Urinary bladder (tissue), 4 donors: ENCODE measurements around the gene BTD. TPM values are rescaled to one million over a fixed set of nuclear protein-coding genes. Genes with fewer than 3 reads are reported as not detected.

Source experiments
- DNase-seq: peaks from one replicate; pipeline ENCODE4 v3.0.0-alpha.2; 2015; ENCODE audit errors: extremely low spot score
- H3K27ac ChIP-seq: one replicate; pipeline ENCODE4 v1.5.1; 2013; ENCODE audit warnings: low read depth, mild to moderate bottlenecking, moderate library complexity
- H3K36me3 ChIP-seq: one replicate; pipeline ENCODE4 v1.6.1; 2013; ENCODE audit warnings: mild to moderate bottlenecking, moderate library complexity; ENCODE audit not compliant: insufficient read depth
- H3K4me1 ChIP-seq: one replicate; pipeline ENCODE4 v1.6.1; 2013; ENCODE audit warnings: mild to moderate bottlenecking, moderate library complexity; ENCODE audit not compliant: insufficient read depth
- H3K4me3 ChIP-seq: one replicate; pipeline ENCODE4 v1.5.1; 2013; ENCODE audit warnings: low read depth, low read length
- WGBS: extraction: QIAGEN DNeasy Blood & Tissue Kit; methylation state at CpG from one replicate; pipeline ENCODE4 v1.1.7; 2013; 5-methylcytosine and 5-hydroxymethylcytosine counted together
- polyA plus RNA-seq: library from polyadenylated mRNA; stranded (reverse); fragments of 200-250 nt; gene quantifications from one replicate; pipeline ENCODE4 v1.2.3, GENCODE V29; 2013
- total RNA-seq: library from RNA; depleted of rRNA; stranded (reverse); fragments of >200 nt; gene quantifications from one replicate; pipeline ENCODE4 v1.2.3, GENCODE V29; 2014
- donor health status: healthy with polysubstance abuse.
- donor health status: healthy.

Gene BTD
- total and polyA plus RNA-seq, 2 donors, result 21.4 to 24.6 TPM

DNA sequence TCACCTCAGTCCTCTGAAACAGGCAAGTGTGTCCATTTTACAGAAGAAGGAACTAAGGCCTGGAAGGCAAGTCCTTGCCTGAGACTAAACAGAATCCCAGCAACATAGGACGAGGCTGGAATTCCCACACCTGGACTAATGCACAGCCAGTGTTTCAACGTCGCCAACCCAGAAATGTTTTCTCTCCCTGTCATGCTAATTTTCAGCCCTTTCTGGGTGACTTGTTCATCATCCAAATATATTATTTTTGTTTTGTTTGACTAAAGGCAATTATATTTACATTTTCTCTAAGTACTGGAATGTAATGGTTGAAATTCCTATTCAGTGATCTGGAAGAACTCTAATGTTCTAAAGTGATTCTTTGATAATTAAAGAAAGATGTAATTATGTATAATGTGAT is 51.8 kb downstream of the BTD start:
- Histone ChIP-seq H3K4me3 (no peak overlapping the region), H3K36me3 (no peaks in the 10 kb centered on the region), H3K27ac (no peak overlapping the region), H3K4me1 (no peaks in the 10 kb centered on the region)
- WGBS, result 88% methylated on average over 3 of the region's 3 CpGs
- no peak for DNase-seq

DNA sequence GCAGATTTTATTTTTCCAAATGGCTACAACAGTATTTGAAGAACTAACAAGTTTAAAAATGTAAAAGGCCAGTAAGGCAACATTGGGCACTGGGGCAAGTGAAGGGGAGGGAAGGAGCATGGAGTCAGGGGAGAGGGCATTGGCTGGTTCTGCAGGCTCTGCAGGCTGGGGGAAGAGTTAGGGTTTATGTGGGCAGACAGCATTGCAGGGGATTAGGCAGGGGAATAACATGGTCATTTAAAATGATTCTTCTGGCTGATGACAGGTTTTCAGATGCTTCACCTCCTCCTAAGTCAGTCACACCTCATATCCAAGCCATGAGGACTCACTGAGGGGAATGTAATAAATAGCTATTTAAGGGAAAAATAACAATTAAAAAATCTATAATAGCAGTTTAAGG is 52.6 kb downstream of the BTD start:
- Histone ChIP-seq H3K27ac (no peak overlapping the region), H3K4me3 (no peak overlapping the region), H3K36me3 (no peaks in the 10 kb centered on the region), H3K4me1 (no peaks in the 10 kb centered on the region)
- DNase-seq, result no peak

- Histone ChIP-seq H3K27ac (no peak overlapping the region), H3K4me3 (no peak overlapping the region), H3K4me1 (no peaks in the 10 kb centered on the region), H3K36me3 (no peaks in the 10 kb centered on the region)
- no peak for DNase-seq
- WGBS, result 93% methylated on average over 9 of the region's 9 CpGs
Observed at GRCh38 chr3:15654891-15655290, 53.3 kb downstream of the BTD start.

- Histone ChIP-seq H3K27ac (no peak overlapping the region), H3K4me1 (no peaks in the 10 kb centered on the region), H3K36me3 (no peaks in the 10 kb centered on the region), H3K4me3 (no peak overlapping the region)
- no peak for DNase-seq
- WGBS, result 92% methylated on average over 5 of the region's 5 CpGs
Observed at GRCh38 chr3:15656342-15656741, 54.8 kb downstream of the BTD start.

DNA sequence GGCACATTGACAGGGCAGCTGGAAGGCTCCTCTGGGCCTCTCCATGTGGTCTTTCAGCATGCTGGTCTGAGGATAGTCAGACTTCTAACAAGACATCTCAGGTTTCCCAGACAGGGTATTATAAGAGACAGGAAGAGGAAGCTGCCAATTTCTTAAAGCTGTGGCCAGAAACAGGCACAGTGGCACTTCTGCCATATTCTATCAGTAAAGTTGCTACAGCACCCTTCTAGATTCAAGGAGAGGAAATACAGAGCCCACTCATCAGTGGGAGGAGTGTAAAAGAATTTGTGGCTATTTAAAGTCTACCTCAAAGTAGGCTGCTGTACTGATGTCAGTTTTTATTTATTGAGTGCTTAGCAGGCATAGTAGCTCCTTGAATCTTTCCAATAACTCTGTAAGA is 55.5 kb downstream of the BTD start:
- H3K27ac ChIP-seq, result no peak overlapping the region
- no peaks in the 10 kb centered on the region for H3K4me1 ChIP-seq
- DNase-seq, result no peak
- H3K36me3 ChIP-seq, result no peaks in the 10 kb centered on the region
- H3K4me3 ChIP-seq, result no peak overlapping the region

- WGBS, result 63% methylated on average over 5 of the region's 5 CpGs
- no peak overlapping the region for H3K27ac ChIP-seq
- no peaks in the 10 kb centered on the region for H3K36me3 ChIP-seq
- no peak overlapping the region for H3K4me3 ChIP-seq
- DNase-seq, result no peak
- H3K4me1 ChIP-seq, result no peaks in the 10 kb centered on the region
Observed at GRCh38 chr3:15659254-15659975, 57.9 kb downstream of the BTD start.

DNA sequence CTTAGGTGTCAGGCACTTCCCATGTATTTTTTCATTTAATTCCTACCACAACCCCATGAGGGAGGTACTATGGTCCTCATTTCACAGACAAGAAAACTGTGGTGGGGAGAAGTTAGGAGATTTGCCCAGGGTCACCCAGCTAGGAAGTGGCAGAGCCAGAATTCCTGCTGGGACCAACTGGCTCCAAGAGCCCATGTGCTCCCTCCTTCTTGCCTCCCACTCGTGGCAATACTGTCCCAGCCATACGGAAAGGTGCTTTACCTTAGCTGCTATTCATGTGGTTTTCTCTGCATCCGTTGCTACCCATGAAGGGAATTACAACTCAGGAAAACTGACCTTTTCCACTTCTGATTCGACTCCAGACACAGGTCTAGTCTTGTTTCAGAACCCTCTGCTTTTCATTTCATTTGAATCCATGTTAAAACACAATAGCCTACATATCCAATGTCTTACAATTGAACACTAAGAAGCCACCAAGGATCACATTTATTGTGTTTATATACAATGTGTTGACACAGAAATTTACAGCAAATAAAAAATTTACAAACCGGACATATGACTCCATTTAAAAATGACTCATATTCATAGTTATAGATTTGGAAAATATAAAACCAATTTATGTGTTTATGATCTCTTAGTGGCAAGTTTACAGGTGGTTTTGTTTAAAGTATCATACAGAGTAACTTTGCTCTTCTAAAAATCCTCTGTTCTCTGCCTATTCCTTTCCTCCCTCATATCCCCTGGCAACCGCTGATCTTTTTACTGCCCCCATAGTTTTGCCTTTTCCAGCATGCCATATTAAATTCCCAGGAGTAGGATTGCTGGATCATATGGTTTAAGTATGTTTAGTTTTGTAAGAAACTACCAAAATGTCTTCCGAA is 58.8 kb downstream of the BTD start:
- no peak overlapping the region for H3K4me3 ChIP-seq
- WGBS, result 82% methylated on average over 7 of the region's 7 CpGs
- no peaks in the 10 kb centered on the region for H3K36me3 ChIP-seq
- H3K4me1 ChIP-seq, result no peaks in the 10 kb centered on the region
- no peak overlapping the region for H3K27ac ChIP-seq
- no peak for DNase-seq

DNA sequence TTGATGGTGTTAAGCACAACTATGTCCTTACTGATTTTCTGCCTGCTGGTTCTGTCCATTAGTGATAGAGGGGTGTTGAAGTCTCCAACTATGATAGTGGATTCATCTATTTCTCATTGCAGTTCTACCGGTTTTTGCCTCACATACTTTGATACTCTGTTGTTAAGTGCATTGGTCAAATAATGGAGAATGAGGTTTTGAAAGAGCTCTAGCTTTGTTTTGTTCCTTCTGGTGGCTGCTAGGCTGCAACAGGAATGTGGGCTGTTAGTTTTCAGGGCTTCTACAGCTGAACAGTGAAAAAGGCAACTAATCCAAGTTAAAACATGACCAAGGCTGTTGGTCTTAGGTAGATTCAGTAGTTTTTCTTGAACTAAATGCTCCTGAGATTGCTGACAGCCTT is 62.6 kb downstream of the BTD start:
- 94% methylated on average over 1 of the region's 1 CpG for WGBS
- H3K4me3 ChIP-seq, result no peak overlapping the region
- H3K36me3 ChIP-seq, result no peaks in the 10 kb centered on the region
- H3K27ac ChIP-seq, result no peak overlapping the region
- H3K4me1 ChIP-seq, result no peaks in the 10 kb centered on the region
- no peak for DNase-seq

DNA sequence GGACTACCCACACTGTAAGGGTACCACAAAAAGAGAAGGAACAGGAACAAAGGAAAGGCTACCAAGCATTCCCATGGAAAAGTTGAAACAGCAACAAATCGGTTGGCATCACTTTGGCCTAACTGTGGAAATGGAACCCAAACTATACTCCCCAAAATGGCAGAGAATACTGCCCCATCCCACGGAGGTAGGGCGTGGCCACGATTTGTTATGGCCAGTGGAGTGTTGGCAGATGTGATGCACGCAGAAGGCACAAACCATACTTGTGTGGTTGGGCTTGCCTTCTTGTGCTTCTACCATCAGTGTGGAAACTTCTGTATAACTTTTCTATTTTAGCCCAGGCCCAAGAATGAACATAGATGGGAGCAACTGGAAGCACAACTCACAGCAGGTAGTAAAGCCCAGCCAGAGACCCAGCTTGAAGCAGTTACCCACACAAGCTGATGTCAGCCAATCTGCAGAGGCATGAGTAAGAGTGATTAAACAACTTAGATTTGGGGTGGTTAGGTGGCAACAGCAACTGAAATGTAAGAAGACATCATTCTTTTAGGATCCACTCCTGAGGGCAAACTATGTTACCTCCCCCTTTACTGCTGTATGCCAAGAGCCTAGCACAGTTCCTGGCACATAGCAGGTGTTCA is 64.1 kb downstream of the BTD start:
- Histone ChIP-seq H3K4me3 (no peak overlapping the region), H3K4me1 (no peaks in the 10 kb centered on the region), H3K27ac (no peak overlapping the region), H3K36me3 (peaks cover 1% of the 10 kb centered on the region)
- DNase-seq, result no peak
- WGBS, result 94% methylated on average over 5 of the region's 5 CpGs

- Histone ChIP-seq H3K4me1 (no peaks in the 10 kb centered on the region), H3K4me3 (no peak overlapping the region), H3K36me3 (peaks cover 1% of the 10 kb centered on the region), H3K27ac (no peak overlapping the region)
- DNase-seq, result no peak
- WGBS, result 90% methylated on average over 5 of the region's 5 CpGs
Observed at GRCh38 chr3:15666277-15666676, 64.7 kb downstream of the BTD start.

- H3K27ac ChIP-seq, result no peak overlapping the region
- DNase-seq, result no peak
- WGBS, result 91% methylated on average over 3 of the region's 3 CpGs
- H3K36me3 ChIP-seq, result peaks cover 1% of the 10 kb centered on the region
- H3K4me3 ChIP-seq, result no peak overlapping the region
- H3K4me1 ChIP-seq, result no peaks in the 10 kb centered on the region
Observed at GRCh38 chr3:15667484-15667883, 65.9 kb downstream of the BTD start.

DNA sequence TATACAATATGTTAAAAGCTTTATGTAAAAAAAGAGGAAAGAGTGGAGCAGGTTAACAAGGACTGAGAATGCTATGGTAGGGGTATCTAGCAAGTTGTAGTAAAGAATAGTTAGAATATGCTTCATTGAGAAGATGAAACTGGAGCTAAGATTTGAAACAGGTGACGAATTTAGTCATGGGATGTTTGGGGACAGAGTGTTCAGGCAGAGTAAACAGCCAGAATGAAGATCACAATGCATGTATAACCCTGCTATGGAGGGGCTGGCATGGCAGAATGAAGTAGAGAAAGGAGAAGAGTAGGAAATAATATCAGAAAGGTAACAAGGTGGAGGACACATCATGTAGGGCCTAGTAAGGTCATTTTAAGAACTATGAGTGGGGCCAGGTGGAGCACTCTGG is 72.0 kb downstream of the BTD start:
- Histone ChIP-seq H3K27ac (no peak overlapping the region), H3K4me1 (no peaks in the 10 kb centered on the region), H3K36me3 (peaks cover 3% of the 10 kb centered on the region), H3K4me3 (no peak overlapping the region)
- DNase-seq, result no peak
- 97% methylated on average over 1 of the region's 1 CpG for WGBS

DNA sequence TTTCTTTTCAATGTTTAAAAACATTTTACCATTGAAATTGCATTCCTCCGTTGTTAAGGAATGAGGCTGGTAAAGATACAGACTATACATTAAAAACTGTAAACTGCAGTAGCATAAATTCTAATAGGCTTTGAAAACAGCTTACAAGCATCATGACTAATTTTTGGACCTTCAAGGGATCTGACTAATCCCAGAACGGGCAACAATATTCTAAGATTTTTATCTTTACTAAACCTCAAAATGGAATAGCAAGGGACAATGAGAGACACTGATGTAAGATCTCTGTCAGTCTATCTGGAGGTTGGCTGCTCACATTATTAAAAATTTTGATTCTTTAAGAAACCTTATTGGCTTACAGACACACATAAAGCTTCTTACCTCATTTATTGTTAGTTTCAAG is 74.7 kb downstream of the BTD start:
- DNase-seq, result no peak
- Histone ChIP-seq H3K27ac (no peak overlapping the region), H3K4me1 (no peaks in the 10 kb centered on the region), H3K4me3 (no peak overlapping the region), H3K36me3 (peaks cover 1% of the 10 kb centered on the region)
- 79% methylated on average over 2 of the region's 2 CpGs for WGBS

GRCh38 chr3:15679306-15679705 is 77.8 kb downstream of the BTD start:
- Histone ChIP-seq H3K4me3 (no peak overlapping the region), H3K27ac (no peak overlapping the region), H3K36me3 (peaks cover 1% of the 10 kb centered on the region), H3K4me1 (no peaks in the 10 kb centered on the region)
- no peak for DNase-seq
- WGBS, result 92% methylated on average over 5 of the region's 5 CpGs
